IgD-negative memory B cell (primary cell): ENCODE measurements around the gene PIK3R5. TPM values are rescaled to one million over a fixed set of nuclear protein-coding genes. Genes with fewer than 3 reads are reported as not detected.

Experiments
- H3K27ac Mint-ChIP-seq, 3 donors: one replicate each; pipeline ENCODE4 v1.8.0; 2020 to 2022; ENCODE audit warnings: mild to moderate bottlenecking in 3 of 3, mixed read lengths in 3 of 3, moderate library complexity in 1 of 3
- H3K27me3 Mint-ChIP-seq: one replicate; pipeline ENCODE4 v1.8.0; 2021; ENCODE audit warnings: mixed read lengths
- H3K36me3 Mint-ChIP-seq: one replicate; pipeline ENCODE4 v1.8.0; 2020; ENCODE audit warnings: mild to moderate bottlenecking, mixed read lengths
- H3K4me1 Mint-ChIP-seq, 3 donors: one replicate each; pipeline ENCODE4 v1.8.0; 2020 to 2022; ENCODE audit warnings: mixed read lengths in 3 of 3, mild to moderate bottlenecking in 1 of 3
- H3K4me3 Mint-ChIP-seq, 4 donors: one replicate each; pipeline ENCODE4 v1.8.0; 2020 to 2022; ENCODE audit warnings: mild to moderate bottlenecking in 4 of 4, mixed read lengths in 4 of 4, moderate library complexity in 3 of 4
- H3K9me3 Mint-ChIP-seq, 3 donors: one replicate each; pipeline ENCODE4 v1.8.0; 2020 to 2021; ENCODE audit warnings: mixed read lengths in 3 of 3, mild to moderate bottlenecking in 1 of 3
- polyA plus RNA-seq: library from polyadenylated mRNA; unstranded; fragments of 300-500 nt; fragmentation: Illumina TruSeq; gene quantifications from one replicate; pipeline ENCODE4 v1.2.3, GENCODE V29; 2021

The PIK3R5 gene
- polyA plus RNA-seq, 1 donor from 2014 or later = 30.7 TPM

DNA sequence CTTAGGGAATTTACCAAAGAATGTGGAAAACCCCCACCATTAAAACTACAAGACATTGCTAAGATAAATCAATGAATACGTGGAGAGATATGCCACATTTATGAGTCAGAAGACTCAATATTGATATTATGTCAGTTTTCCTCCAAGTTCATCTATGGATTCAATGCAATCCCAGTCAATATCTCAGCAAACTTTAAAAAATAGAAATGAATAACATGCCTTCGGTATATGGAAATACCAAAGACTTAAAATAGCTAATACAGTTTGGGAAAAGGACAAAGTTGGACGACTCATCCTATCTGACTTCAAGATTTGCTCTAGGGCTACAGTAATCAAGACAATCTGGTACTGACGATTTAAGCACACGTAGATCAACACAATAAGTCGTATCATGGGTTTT, 31.2 kb downstream of the PIK3R5 start:
- Mint-ChIP-seq H3K9me3 (peaks cover under 1 to 9% (median 8%) of the 10 kb centered on the region in 3 donors), H3K4me3 (no peak overlapping the region), H3K4me1 (peaks cover 31 to 46% (median 41%) of the 10 kb centered on the region in 3 donors), H3K27ac (peak overlapping the region in 2 of 3 donors; percentile 82 to 90), H3K27me3 (no peaks in the 10 kb centered on the region), H3K36me3 (peaks cover 22% of the 10 kb centered on the region)

GRCh38 chr17:8930649-8931048, 34.9 kb downstream of the PIK3R5 start:
- Mint-ChIP-seq H3K9me3 (peaks cover 8 to 19% (median 12%) of the 10 kb centered on the region in 3 donors), H3K4me3 (peak overlapping the region in 2 of 4 donors; percentile 13 to 57), H3K36me3 (peaks cover 21% of the 10 kb centered on the region), H3K27me3 (no peaks in the 10 kb centered on the region), H3K27ac (peak overlapping the region in 1 of 3 donors; percentile 28), H3K4me1 (peaks cover 22 to 28% (median 25%) of the 10 kb centered on the region in 3 donors)

- Mint-ChIP-seq H3K4me3 (peak overlapping the region in 1 of 4 donors; percentile 34), H3K27me3 (no peaks in the 10 kb centered on the region), H3K4me1 (peaks cover 11 to 12% (median 12%) of the 10 kb centered on the region in 3 donors), H3K27ac (no peak overlapping the region), H3K36me3 (peaks cover 19% of the 10 kb centered on the region), H3K9me3 (peaks cover 8 to 19% (median 12%) of the 10 kb centered on the region in 3 donors)
Measured at GRCh38 chr17:8928347-8928746, 37.2 kb downstream of the PIK3R5 start.

- peaks cover 8 to 19% (median 14%) of the 10 kb centered on the region in 3 donors for H3K9me3 Mint-ChIP-seq
- H3K27me3 Mint-ChIP-seq = no peaks in the 10 kb centered on the region
- H3K4me1 Mint-ChIP-seq = peaks cover 11 to 15% (median 14%) of the 10 kb centered on the region in 3 donors
- H3K4me3 Mint-ChIP-seq = no peak overlapping the region
- H3K27ac Mint-ChIP-seq = no peak overlapping the region
- H3K36me3 Mint-ChIP-seq = peaks cover 22% of the 10 kb centered on the region
Measured at GRCh38 chr17:8927395-8927794, 38.1 kb downstream of the PIK3R5 start.

DNA sequence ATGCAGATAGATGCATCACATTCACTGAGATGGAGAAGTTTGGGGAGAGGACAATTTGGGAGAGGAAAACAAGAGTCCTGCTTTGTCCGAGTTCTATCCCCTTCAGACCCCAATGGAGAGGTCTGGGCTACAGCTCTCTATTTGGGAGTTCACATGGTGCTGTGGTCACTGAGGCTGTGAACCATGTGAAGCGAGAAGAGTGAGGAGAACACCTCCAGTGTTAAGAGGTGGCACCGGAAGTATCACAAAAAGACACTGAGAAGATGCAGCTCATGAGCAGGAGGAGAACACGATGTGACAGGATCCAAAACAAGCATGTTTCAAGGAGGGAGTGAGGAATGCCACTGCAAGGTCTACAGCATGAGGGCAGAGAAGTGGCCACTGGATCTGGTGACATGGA, 39.7 kb downstream of the PIK3R5 start:
- H3K4me3 Mint-ChIP-seq = no peak overlapping the region
- H3K27ac Mint-ChIP-seq = no peak overlapping the region
- no peaks in the 10 kb centered on the region for H3K27me3 Mint-ChIP-seq
- peaks cover 19% of the 10 kb centered on the region for H3K36me3 Mint-ChIP-seq
- H3K9me3 Mint-ChIP-seq = peaks cover 8 to 12% (median 11%) of the 10 kb centered on the region in 3 donors
- H3K4me1 Mint-ChIP-seq = peaks cover 12 to 15% (median 13%) of the 10 kb centered on the region in 3 donors

GRCh38 chr17:8925141-8925540, 40.4 kb downstream of the PIK3R5 start:
- peaks cover 11 to 16% (median 13%) of the 10 kb centered on the region in 3 donors for H3K4me1 Mint-ChIP-seq
- H3K36me3 Mint-ChIP-seq = peaks cover 18% of the 10 kb centered on the region
- no peak overlapping the region for H3K27ac Mint-ChIP-seq
- peaks cover 9 to 11% (median 11%) of the 10 kb centered on the region in 3 donors for H3K9me3 Mint-ChIP-seq
- H3K4me3 Mint-ChIP-seq = no peak overlapping the region
- no peaks in the 10 kb centered on the region for H3K27me3 Mint-ChIP-seq

- Mint-ChIP-seq H3K27ac (no peak overlapping the region), H3K4me1 (peaks cover 11 to 17% (median 13%) of the 10 kb centered on the region in 3 donors), H3K9me3 (peaks cover 6 to 11% (median 10%) of the 10 kb centered on the region in 3 donors), H3K27me3 (no peaks in the 10 kb centered on the region), H3K36me3 (peaks cover 13% of the 10 kb centered on the region), H3K4me3 (no peak overlapping the region)
Measured at GRCh38 chr17:8924595-8924994, 40.9 kb downstream of the PIK3R5 start.

DNA sequence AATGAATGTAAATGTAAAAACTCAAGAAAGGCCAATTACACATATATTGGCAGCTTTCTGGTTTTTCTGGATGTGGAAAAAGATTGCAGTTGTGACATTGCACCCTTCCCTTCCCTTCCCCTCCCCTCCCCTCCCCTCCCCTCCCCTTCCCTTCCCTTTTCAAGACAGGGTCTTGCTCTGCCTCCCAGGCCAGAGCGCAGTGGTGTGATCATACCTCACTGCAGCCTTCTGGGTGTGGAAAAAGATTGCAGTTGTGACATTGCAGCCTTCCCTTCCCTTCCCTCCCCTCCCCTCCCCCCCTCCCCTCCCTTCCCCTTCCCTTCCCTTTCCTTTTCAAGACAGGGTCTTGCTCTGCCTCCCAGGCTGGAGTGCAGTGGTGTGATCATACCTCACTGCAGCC, 41.7 kb downstream of the PIK3R5 start:
- H3K27me3 Mint-ChIP-seq = no peaks in the 10 kb centered on the region
- H3K36me3 Mint-ChIP-seq = peaks cover 12% of the 10 kb centered on the region
- H3K4me1 Mint-ChIP-seq = peaks cover 12 to 25% (median 19%) of the 10 kb centered on the region in 3 donors
- no peak overlapping the region for H3K27ac Mint-ChIP-seq
- no peak overlapping the region for H3K4me3 Mint-ChIP-seq
- H3K9me3 Mint-ChIP-seq = peaks cover 4 to 13% (median 8%) of the 10 kb centered on the region in 3 donors

DNA sequence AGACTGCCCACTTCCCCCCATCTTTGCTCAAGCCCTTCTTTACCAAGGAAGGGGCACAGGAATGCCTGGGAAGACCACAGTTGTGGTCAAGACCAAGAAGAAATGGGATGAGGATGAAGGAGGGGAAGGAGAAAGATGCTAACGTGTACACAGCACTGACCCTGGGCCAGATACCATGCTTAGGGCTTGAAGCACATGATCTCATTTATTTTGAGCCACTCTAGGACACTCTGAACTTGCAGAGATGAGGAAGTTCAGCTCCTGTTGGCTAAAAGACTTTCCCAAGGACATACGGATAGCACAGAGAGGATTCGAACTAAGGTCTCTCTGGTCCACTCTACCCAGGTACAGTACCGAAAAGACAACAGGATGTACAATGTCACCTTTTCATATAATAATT, 42.6 kb downstream of the PIK3R5 start:
- H3K27ac Mint-ChIP-seq = no peak overlapping the region
- H3K9me3 Mint-ChIP-seq = peaks cover 2 to 11% (median 7%) of the 10 kb centered on the region in 3 donors
- no peak overlapping the region for H3K4me3 Mint-ChIP-seq
- H3K36me3 Mint-ChIP-seq = peaks cover 7% of the 10 kb centered on the region
- no peaks in the 10 kb centered on the region for H3K27me3 Mint-ChIP-seq
- peaks cover 5 to 25% (median 17%) of the 10 kb centered on the region in 3 donors for H3K4me1 Mint-ChIP-seq

DNA sequence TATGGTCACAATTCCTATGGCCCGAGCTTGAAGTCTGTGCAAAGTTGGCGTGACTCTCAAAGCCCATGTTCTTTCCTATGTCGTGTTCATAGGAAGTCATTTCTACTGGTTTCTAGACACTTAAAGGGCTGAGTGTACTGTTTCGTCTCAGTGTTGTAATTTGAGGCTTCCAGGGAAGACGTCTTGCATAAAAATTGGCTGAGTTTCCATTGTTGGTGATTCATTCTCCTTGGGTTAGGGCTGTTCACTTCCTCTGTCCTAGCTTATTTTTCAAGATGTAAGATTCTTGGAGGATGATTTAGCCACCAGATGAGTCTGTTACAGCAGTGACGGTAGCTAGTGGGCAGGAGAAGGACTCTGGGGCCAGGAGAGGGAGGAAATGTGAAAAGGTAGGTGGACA, 43.1 kb downstream of the PIK3R5 start:
- Mint-ChIP-seq H3K36me3 (peaks cover 8% of the 10 kb centered on the region), H3K27me3 (no peaks in the 10 kb centered on the region), H3K9me3 (peaks cover 2 to 11% (median 10%) of the 10 kb centered on the region in 3 donors), H3K4me3 (no peak overlapping the region), H3K27ac (no peak overlapping the region), H3K4me1 (peaks cover 5 to 25% (median 17%) of the 10 kb centered on the region in 3 donors)

DNA sequence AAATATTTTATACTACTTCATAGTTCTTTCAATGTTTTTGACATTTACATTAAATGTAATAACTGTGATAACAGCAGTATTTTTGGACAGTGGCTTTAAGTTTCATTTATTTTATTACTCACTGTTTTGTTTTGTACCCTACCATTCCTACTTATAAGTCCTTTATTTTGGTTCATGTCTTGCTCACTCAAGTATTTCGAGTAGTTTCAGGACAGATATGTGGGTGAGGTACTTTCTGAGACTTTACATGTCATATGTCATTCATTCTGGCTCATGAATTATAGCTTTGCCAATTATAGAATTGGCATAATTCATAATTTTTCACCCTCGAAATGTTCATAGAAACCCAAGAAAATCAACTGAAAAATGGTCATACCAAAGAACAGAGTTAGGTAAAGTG, 44.4 kb downstream of the PIK3R5 start:
- H3K27ac Mint-ChIP-seq = no peak overlapping the region
- H3K36me3 Mint-ChIP-seq = peaks cover 8% of the 10 kb centered on the region
- peaks cover 2 to 12% (median 11%) of the 10 kb centered on the region in 3 donors for H3K9me3 Mint-ChIP-seq
- no peak overlapping the region for H3K4me3 Mint-ChIP-seq
- H3K27me3 Mint-ChIP-seq = no peaks in the 10 kb centered on the region
- H3K4me1 Mint-ChIP-seq = peaks cover 14 to 29% (median 26%) of the 10 kb centered on the region in 3 donors

GRCh38 chr17:8918807-8919465, 46.6 kb downstream of the PIK3R5 start:
- Mint-ChIP-seq H3K4me1 (peaks cover 21 to 39% (median 35%) of the 10 kb centered on the region in 3 donors), H3K4me3 (no peak overlapping the region), H3K36me3 (peaks cover 8% of the 10 kb centered on the region), H3K27ac (peak overlapping the region in 1 of 3 donors; percentile 55), H3K9me3 (peaks cover 2 to 12% (median 11%) of the 10 kb centered on the region in 3 donors), H3K27me3 (no peaks in the 10 kb centered on the region)

- peaks cover 33 to 45% (median 41%) of the 10 kb centered on the region in 3 donors for H3K4me1 Mint-ChIP-seq
- H3K27me3 Mint-ChIP-seq = no peaks in the 10 kb centered on the region
- H3K27ac Mint-ChIP-seq = peak overlapping the region in 2 of 3 donors; percentile 59 to 60
- H3K4me3 Mint-ChIP-seq = peak overlapping the region in 2 of 4 donors; percentile 65 to 93
- peaks cover 5% of the 10 kb centered on the region for H3K36me3 Mint-ChIP-seq
- H3K9me3 Mint-ChIP-seq = peaks cover 0 to 12% (median 11%) of the 10 kb centered on the region in 3 donors
Measured at GRCh38 chr17:8916466-8916865, 49.0 kb downstream of the PIK3R5 start.

GRCh38 chr17:8914554-8914953, 51.0 kb downstream of the PIK3R5 start:
- Mint-ChIP-seq H3K4me1 (peaks cover 35 to 40% (median 39%) of the 10 kb centered on the region in 3 donors), H3K27me3 (no peaks in the 10 kb centered on the region), H3K4me3 (no peak overlapping the region), H3K9me3 (peaks cover 0 to 11% (median 10%) of the 10 kb centered on the region in 3 donors), H3K27ac (peak overlapping the region in 1 of 3 donors; percentile 73), H3K36me3 (peaks cover 5% of the 10 kb centered on the region)

DNA sequence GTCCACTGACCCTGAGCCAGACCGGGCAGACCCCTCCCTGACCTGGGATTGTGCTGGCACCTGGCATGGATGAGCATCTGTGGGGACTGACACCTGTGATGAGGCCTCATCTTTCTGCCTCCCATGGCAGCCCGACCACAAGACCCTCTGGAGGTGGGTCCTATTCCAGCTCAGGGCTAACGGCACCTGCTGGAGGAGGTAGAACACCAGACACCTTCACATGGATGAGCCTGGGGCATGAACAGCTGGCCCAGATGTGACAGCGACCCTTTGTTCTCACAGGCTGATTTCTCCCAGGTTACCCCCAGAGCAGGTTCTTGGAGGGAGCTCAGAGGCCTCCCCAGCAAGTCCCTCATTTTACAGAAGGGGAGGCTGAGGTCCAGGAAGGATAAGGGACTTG, 51.6 kb downstream of the PIK3R5 start:
- H3K4me1 Mint-ChIP-seq = peaks cover 32 to 35% (median 33%) of the 10 kb centered on the region in 3 donors
- H3K36me3 Mint-ChIP-seq = peaks cover 5% of the 10 kb centered on the region
- H3K9me3 Mint-ChIP-seq = peaks cover 0 to 10% (median 10%) of the 10 kb centered on the region in 3 donors
- H3K27ac Mint-ChIP-seq = peak overlapping the region in 1 of 3 donors; percentile 73
- no peak overlapping the region for H3K4me3 Mint-ChIP-seq
- H3K27me3 Mint-ChIP-seq = no peaks in the 10 kb centered on the region
